PFSK-1 (cell line): ENCODE data around the gene GRB10.

ENCODE experiments used
- POLR2AphosphoS5 ChIP-seq: IDR thresholded peaks from 2 replicates; pipeline ENCODE4 v1.6.1; 2012; ENCODE audit warnings: low read depth, mild to moderate bottlenecking, control low read depth, low read length, moderate library complexity
- TAF1 ChIP-seq: IDR thresholded peaks from 2 replicates; pipeline ENCODE4 v1.6.1; 2012; ENCODE audit warnings: low read length, control low read depth, borderline replicate concordance; ENCODE audit not compliant: insufficient read depth

- TF ChIP-seq POLR2AphosphoS5 = no peak
- TF ChIP-seq TAF1 = no peak
These were observed 121.2 kb downstream of the GRB10 start for GRCh38 chr7:50661345-50662040.
